IPS-15b (cell line): ENCODE results near the gene SIRT2.
A peak's percentile ranks its signal among the peaks of the same experiment; 100 is the strongest.
"Not testable (repeated sequence)": the region's sequence is repeated elsewhere in the genome, so short reads cannot be mapped to it uniquely, and the experiment has no call there.

Experiments
- H3K27me3 ChIP-seq: one replicate; pipeline ENCODE4 v1.6.1; 2013; ENCODE audit warnings: low read length; ENCODE audit not compliant: control insufficient read depth, insufficient read depth
- H3K36me3 ChIP-seq: one replicate; pipeline ENCODE4 v1.6.1; 2013; ENCODE audit warnings: low read length; ENCODE audit not compliant: control insufficient read depth, insufficient read depth
- H3K4me1 ChIP-seq: one replicate; pipeline ENCODE4 v1.6.1; 2013; ENCODE audit warnings: mild to moderate bottlenecking, low read length; ENCODE audit not compliant: control insufficient read depth, insufficient read depth
- H3K4me3 ChIP-seq: one replicate; pipeline ENCODE4 v1.5.1; 2013; ENCODE audit warnings: low read depth, low read length
- H3K9ac ChIP-seq: one replicate; pipeline ENCODE4 v1.6.1; 2013; ENCODE audit warnings: low read depth, mild to moderate bottlenecking, low read length
- H3K9me3 ChIP-seq: one replicate; pipeline ENCODE4 v1.6.1; 2013; ENCODE audit warnings: mild to moderate bottlenecking, low read length; ENCODE audit not compliant: control insufficient read depth, insufficient read depth

SIRT2 gene

GRCh38 chr19:38884691-38885090 lies 14.7 kb downstream of the SIRT2 start:
- H3K27me3 ChIP-seq, H3K9ac ChIP-seq, H3K4me1 ChIP-seq, H3K4me3 ChIP-seq, H3K36me3 ChIP-seq, H3K9me3 ChIP-seq: not testable (repeated sequence)

GRCh38 chr19:38883286-38883685 lies 16.1 kb downstream of the SIRT2 start:
- Histone ChIP-seq H3K4me1 (no peaks in the 10 kb centered on the region), H3K9ac (no peak overlapping the region), H3K36me3 (no peaks in the 10 kb centered on the region), H3K27me3 (no peaks in the 10 kb centered on the region), H3K4me3 (no peak overlapping the region), H3K9me3 (no peaks in the 10 kb centered on the region)

- Histone ChIP-seq H3K4me1 (peaks cover 3% of the 10 kb centered on the region), H3K36me3 (no peaks in the 10 kb centered on the region), H3K9me3 (no peaks in the 10 kb centered on the region), H3K9ac (no peak overlapping the region), H3K27me3 (no peaks in the 10 kb centered on the region), H3K4me3 (no peak overlapping the region)
Measured at GRCh38 chr19:38880882-38881609, 18.4 kb downstream of the SIRT2 start.

- Histone ChIP-seq H3K9ac (no peak overlapping the region), H3K36me3 (no peaks in the 10 kb centered on the region), H3K27me3 (no peaks in the 10 kb centered on the region), H3K4me1 (peaks cover 3% of the 10 kb centered on the region), H3K9me3 (no peaks in the 10 kb centered on the region), H3K4me3 (no peak overlapping the region)
Measured at GRCh38 chr19:38880076-38880881, 19.1 kb downstream of the SIRT2 start.

- Histone ChIP-seq H3K9me3 (no peaks in the 10 kb centered on the region), H3K4me3 (no peak overlapping the region), H3K27me3 (no peaks in the 10 kb centered on the region), H3K4me1 (peaks cover 3% of the 10 kb centered on the region), H3K9ac (no peak overlapping the region), H3K36me3 (no peaks in the 10 kb centered on the region)
Measured at GRCh38 chr19:38879400-38879751, 20.0 kb downstream of the SIRT2 start.

GRCh38 chr19:38878575-38879399 lies 20.6 kb downstream of the SIRT2 start:
- H3K4me1 ChIP-seq: peaks cover 3% of the 10 kb centered on the region
- no peak overlapping the region for H3K4me3 ChIP-seq
- H3K27me3 ChIP-seq: no peaks in the 10 kb centered on the region
- no peaks in the 10 kb centered on the region for H3K9me3 ChIP-seq
- H3K9ac ChIP-seq: no peak overlapping the region
- no peaks in the 10 kb centered on the region for H3K36me3 ChIP-seq

GRCh38 chr19:38877781-38878574 lies 21.4 kb downstream of the SIRT2 start, which contains the start of gene RINL:
Gene RINL (minus strand): TSS chr19:38878275. CDS start chr19:38876742, 1,533 bp downstream.
- Histone ChIP-seq H3K36me3 (no peaks in the 10 kb centered on the region), H3K9me3 (no peaks in the 10 kb centered on the region), H3K9ac (no peak within 1 kb of the TSS), H3K4me3 (no peak within 1 kb of the TSS), H3K4me1 (peaks cover 3% of the 10 kb centered on the region), H3K27me3 (no peaks in the 10 kb centered on the region)

- Histone ChIP-seq H3K4me1 (peaks cover 3% of the 10 kb centered on the region), H3K9me3 (no peaks in the 10 kb centered on the region), H3K27me3 (no peaks in the 10 kb centered on the region), H3K36me3 (no peaks in the 10 kb centered on the region), H3K9ac (no peak overlapping the region), H3K4me3 (no peak overlapping the region)
Measured at GRCh38 chr19:38875656-38876395, 23.6 kb downstream of the SIRT2 start.

GRCh38 chr19:38873400-38873799 lies 26.0 kb downstream of the SIRT2 start:
- not testable (repeated sequence) for H3K9ac ChIP-seq, H3K36me3 ChIP-seq, H3K4me3 ChIP-seq, H3K9me3 ChIP-seq, H3K27me3 ChIP-seq, H3K4me1 ChIP-seq

- H3K27me3 ChIP-seq: peaks cover 6% of the 10 kb centered on the region
- no peaks in the 10 kb centered on the region for H3K36me3 ChIP-seq
- no peaks in the 10 kb centered on the region for H3K9me3 ChIP-seq
- H3K4me3 ChIP-seq: peak overlapping the region; percentile 87
- peaks cover 2% of the 10 kb centered on the region for H3K4me1 ChIP-seq
- H3K9ac ChIP-seq: no peak overlapping the region
Measured at GRCh38 chr19:38870612-38871011, 28.8 kb downstream of the SIRT2 start.
